Endodermal cell (in vitro differentiated cells): ENCODE results near the gene AMBN. TPM values are rescaled to one million over a fixed set of nuclear protein-coding genes. Genes with fewer than 3 reads are reported as not detected.

Source experiments
- DNase-seq: peaks from one replicate; pipeline ENCODE4 v3.0.0-alpha.2; 2017
- H3K27ac ChIP-seq: 2 replicates; pipeline ENCODE4 v1.5.1; 2013; ENCODE audit warnings: mild to moderate bottlenecking, low read depth, low read length, moderate library complexity
- H3K27me3 ChIP-seq: 2 replicates; pipeline ENCODE4 v1.6.1; 2013; ENCODE audit warnings: mild to moderate bottlenecking, low read length, moderate library complexity; ENCODE audit not compliant: insufficient read depth, control insufficient read depth, poor library complexity, severe bottlenecking
- H3K36me3 ChIP-seq: 2 replicates; pipeline ENCODE4 v1.7.0; 2013; ENCODE audit warnings: mild to moderate bottlenecking, low read length, moderate library complexity; ENCODE audit not compliant: control insufficient read depth, insufficient read depth
- H3K4me1 ChIP-seq: one replicate; pipeline ENCODE4 v1.7.0; 2013; ENCODE audit warnings: low read length; ENCODE audit not compliant: control insufficient read depth, insufficient read depth
- H3K4me3 ChIP-seq: 2 replicates; pipeline ENCODE4 v1.5.1; 2013; ENCODE audit warnings: mild to moderate bottlenecking, low read length, moderate library complexity
- H3K9ac ChIP-seq: 2 replicates; pipeline ENCODE4 v1.6.1; 2013; ENCODE audit warnings: mild to moderate bottlenecking, low read length, moderate library complexity; ENCODE audit not compliant: poor library complexity, severe bottlenecking; ENCODE audit errors: extremely low read depth
- H3K9me3 ChIP-seq: 2 replicates; pipeline ENCODE4 v1.6.1; 2013; ENCODE audit warnings: mild to moderate bottlenecking, low read length, moderate library complexity; ENCODE audit not compliant: control insufficient read depth
- H3K27ac Mint-ChIP-seq: 2 replicates; pipeline ENCODE4 v1.8.0; 2020; ENCODE audit warnings: mixed read lengths
- H3K27me3 Mint-ChIP-seq: 2 replicates; pipeline ENCODE4 v1.8.0; 2021; ENCODE audit warnings: mild to moderate bottlenecking, mixed read lengths; ENCODE audit not compliant: insufficient read depth
- H3K36me3 Mint-ChIP-seq: 2 replicates; pipeline ENCODE4 v1.8.0; 2020; ENCODE audit warnings: low read depth, mixed read lengths
- H3K4me1 Mint-ChIP-seq: 2 replicates; pipeline ENCODE4 v1.8.0; 2020; ENCODE audit warnings: mixed read lengths
- H3K4me3 Mint-ChIP-seq: 2 replicates; pipeline ENCODE4 v1.8.0; 2020; ENCODE audit warnings: mild to moderate bottlenecking, moderate library complexity, mixed read lengths
- H3K9me3 Mint-ChIP-seq: 2 replicates; pipeline ENCODE4 v1.8.0; 2020; ENCODE audit warnings: mild to moderate bottlenecking, mixed read lengths
- WGBS, 2 experiments: methylation state at CpG; one replicate each; pipeline versions ENCODE4 v1.1.5 to v1.1.7; 2013; ENCODE audit warnings: missing lambda C conversion rate in 2 of 2, mixed read lengths in 1 of 2; ENCODE audit not compliant: insufficient coverage in 1 of 2, insufficient read length in 1 of 2; 5-methylcytosine and 5-hydroxymethylcytosine counted together
- total RNA-seq, 2 donors: library from RNA; stranded (reverse); fragmentation: NEBNext Ultra II Directional in 1 of 2; extraction: Animal tissue kit (Norgen Biotek cat#: 25700) in 1 of 2; gene quantifications; 2 replicates in 1 of 2; 3 replicates in 1 of 2; pipeline ENCODE4 v1.2.1, GENCODE V29; 2021
- TF ChIP-seq, protein P1 (sequence below): fragments of 200-600 bp; sonication (generic); conservative IDR thresholded peaks from 2 replicates; pipeline ENCODE4 v1.5.0; 2021; ENCODE audit warnings: antibody characterized with exemption, mild to moderate bottlenecking

AMBN gene
- total RNA-seq, 2 donors from 2014 or later: not detected

DNA sequence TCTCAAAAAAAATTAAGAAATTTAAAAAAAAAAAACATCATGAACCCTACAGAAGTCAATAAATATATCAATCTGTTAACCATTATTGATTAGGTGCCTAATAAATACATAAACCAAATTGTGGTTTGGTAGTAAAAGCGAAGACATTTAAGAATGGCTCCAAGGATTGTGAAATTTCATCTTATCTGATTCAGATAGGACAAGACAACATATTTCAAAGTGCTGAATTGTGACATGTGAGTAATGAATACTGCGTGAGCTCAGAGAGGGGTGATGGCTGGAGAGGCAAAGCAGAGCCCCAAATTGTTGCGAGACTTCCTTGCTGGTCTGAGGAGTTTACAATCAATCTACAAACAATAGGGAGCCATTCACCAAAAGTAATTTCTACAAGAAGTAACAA lies 8.2 kb downstream of the AMBN start:
- TF ChIP-seq, protein P1, sequence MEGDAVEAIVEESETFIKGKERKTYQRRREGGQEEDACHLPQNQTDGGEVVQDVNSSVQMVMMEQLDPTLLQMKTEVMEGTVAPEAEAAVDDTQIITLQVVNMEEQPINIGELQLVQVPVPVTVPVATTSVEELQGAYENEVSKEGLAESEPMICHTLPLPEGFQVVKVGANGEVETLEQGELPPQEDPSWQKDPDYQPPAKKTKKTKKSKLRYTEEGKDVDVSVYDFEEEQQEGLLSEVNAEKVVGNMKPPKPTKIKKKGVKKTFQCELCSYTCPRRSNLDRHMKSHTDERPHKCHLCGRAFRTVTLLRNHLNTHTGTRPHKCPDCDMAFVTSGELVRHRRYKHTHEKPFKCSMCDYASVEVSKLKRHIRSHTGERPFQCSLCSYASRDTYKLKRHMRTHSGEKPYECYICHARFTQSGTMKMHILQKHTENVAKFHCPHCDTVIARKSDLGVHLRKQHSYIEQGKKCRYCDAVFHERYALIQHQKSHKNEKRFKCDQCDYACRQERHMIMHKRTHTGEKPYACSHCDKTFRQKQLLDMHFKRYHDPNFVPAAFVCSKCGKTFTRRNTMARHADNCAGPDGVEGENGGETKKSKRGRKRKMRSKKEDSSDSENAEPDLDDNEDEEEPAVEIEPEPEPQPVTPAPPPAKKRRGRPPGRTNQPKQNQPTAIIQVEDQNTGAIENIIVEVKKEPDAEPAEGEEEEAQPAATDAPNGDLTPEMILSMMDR: no peak
- Histone ChIP-seq H3K4me1 (no peaks in the 10 kb centered on the region), H3K9ac (no peak overlapping the region), H3K27ac (no peak overlapping the region), H3K36me3 (no peaks in the 10 kb centered on the region), H3K9me3 (no peaks in the 10 kb centered on the region), H3K4me3 (no peak overlapping the region), H3K27me3 (no peaks in the 10 kb centered on the region)
- DNase-seq: no peak
- peaks cover 2% of the 10 kb centered on the region for H3K4me1 Mint-ChIP-seq
- no peaks in the 10 kb centered on the region for H3K9me3 Mint-ChIP-seq
- 97 to 100% methylated on average over 3 of the region's 3 CpGs for WGBS, 2 experiments
- H3K27me3 Mint-ChIP-seq: no peaks in the 10 kb centered on the region
- no peaks in the 10 kb centered on the region for H3K36me3 Mint-ChIP-seq
- no peak overlapping the region for H3K27ac Mint-ChIP-seq
- H3K4me3 Mint-ChIP-seq: no peak overlapping the region

DNA sequence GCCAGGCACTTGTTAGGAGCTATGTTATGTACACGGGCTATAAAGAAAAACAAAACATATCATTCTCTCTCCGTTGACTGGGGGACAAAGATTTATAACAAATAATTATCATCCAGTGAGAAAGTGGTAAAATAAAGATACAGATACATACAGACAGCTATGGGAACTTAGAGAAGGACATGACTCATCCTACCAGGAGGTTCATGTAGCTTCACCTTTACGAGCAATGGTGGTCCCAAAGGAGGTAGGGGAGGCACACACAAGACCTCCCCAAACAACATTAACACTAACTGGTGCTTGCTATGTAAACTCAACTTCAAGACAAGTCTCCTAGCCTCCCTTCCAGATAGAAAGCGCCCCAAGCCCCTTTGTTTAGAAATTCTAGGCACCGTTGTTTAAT lies 8.9 kb downstream of the AMBN start:
- Mint-ChIP-seq H3K4me3 (no peak overlapping the region), H3K27me3 (no peaks in the 10 kb centered on the region)
- TF ChIP-seq, protein P1: no peak

DNA sequence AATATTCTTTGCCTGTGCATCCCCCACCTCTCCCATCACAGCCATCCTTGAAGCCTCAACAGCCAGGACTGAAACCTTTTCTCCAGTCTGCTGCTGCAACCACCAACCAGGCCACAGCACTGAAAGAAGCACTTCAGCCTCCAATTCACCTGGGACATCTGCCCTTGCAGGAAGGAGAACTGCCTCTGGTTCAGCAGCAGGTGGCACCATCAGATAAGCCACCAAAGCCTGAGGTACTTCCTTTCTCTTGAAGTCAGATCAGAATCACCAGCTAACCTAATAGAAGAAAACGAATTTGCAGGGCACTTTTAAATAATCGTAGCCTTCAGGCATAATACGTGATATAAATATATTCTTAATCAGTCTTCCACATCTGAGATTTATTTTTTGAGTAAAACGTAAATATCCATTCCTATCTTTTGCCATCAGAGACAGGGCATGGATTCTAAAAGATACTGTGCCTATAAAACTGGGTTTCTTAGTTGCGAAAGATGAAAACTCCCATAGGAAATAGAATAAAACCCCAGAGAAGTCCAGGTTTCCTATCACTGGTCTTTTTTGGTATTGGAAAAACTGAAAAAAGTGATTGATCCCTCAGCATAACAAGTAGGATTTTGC lies 9.5 kb downstream of the AMBN start:
- H3K9ac ChIP-seq: no peak overlapping the region
- no peaks in the 10 kb centered on the region for H3K36me3 ChIP-seq
- DNase-seq: peak; percentile 91
- 63% methylated on average over 5 of the region's 5 CpGs; no CpG with 5 or more reads in 1 of the 2 experiments for WGBS, 2 experiments
- no peaks in the 10 kb centered on the region for H3K27me3 ChIP-seq
- Mint-ChIP-seq H3K4me1 (peaks cover 8% of the 10 kb centered on the region), H3K36me3 (no peaks in the 10 kb centered on the region), H3K27ac (no peak overlapping the region), H3K27me3 (no peaks in the 10 kb centered on the region), H3K9me3 (no peaks in the 10 kb centered on the region), H3K4me3 (no peak overlapping the region)
- H3K27ac ChIP-seq: no peak overlapping the region
- H3K4me1 ChIP-seq: no peaks in the 10 kb centered on the region
- no peaks in the 10 kb centered on the region for H3K9me3 ChIP-seq
- H3K4me3 ChIP-seq: no peak overlapping the region
- TF ChIP-seq, protein P1: peak; percentile 92

More for the DNA sequence above, 8.9 kb downstream of the AMBN start:
- no peak overlapping the region for H3K27ac ChIP-seq
- no peak for DNase-seq
- H3K4me3 ChIP-seq: no peak overlapping the region
- Mint-ChIP-seq H3K27ac (no peak overlapping the region), H3K9me3 (no peaks in the 10 kb centered on the region), H3K36me3 (no peaks in the 10 kb centered on the region), H3K4me1 (peaks cover 6% of the 10 kb centered on the region)
- no peak overlapping the region for H3K9ac ChIP-seq
- H3K9me3 ChIP-seq: no peaks in the 10 kb centered on the region
- no peaks in the 10 kb centered on the region for H3K27me3 ChIP-seq
- H3K36me3 ChIP-seq: no peaks in the 10 kb centered on the region
- no peaks in the 10 kb centered on the region for H3K4me1 ChIP-seq
- WGBS, 2 experiments: 71 to 83% methylated on average over 2 to 5 of the region's 5 CpGs
